Limb (tissue), 2 donors: Measurements from ENCODE around the gene DIAPH2.

Experiments
- DNase-seq, 2 donors: peaks; one replicate each; pipeline ENCODE4 v3.0.0-alpha.2; 2016; ENCODE audit errors: extremely low spot score in 2 of 2

The DIAPH2 gene

GRCh38 chrX:97290199-97290598 lies 605.6 kb downstream of the DIAPH2 start:
- DNase-seq: no peak

DNA sequence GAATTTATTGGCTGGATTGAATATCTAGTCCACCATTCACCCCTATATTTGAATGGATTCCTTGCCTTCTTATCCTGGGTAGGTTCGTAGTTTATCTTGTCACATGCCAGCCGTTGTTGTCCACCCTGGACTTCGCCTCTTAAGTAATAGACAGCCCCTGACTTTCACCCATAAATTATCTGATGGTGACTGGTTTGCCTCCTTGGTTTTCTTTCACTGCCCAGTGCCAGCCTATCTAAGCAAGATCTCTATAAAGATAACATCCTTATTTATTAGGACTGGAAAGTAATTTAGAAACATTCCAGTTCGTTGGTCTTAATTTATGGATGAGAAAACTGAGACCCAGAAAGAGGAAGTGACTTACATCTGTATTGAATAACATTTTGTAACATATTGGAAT lies 609.4 kb downstream of the DIAPH2 start:
- DNase-seq: no peak

DNA sequence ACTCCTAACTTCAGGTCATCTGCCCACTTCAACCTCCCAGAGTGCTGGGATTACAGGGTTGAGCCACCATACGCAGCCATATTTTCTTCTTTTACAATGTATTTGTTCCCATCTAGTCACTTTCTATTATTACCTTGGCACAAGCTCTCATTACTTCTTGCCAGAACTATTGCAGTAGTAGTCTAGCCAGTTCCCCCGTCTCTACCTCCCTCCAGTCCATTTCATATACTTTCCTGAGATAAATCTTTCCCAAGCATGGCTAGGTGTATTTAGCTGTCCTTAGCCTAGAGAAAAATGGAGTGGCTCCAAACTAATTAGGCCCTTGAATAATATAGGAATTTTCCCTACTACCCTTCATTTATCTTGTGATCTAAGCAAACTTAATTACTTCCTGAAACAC lies 611.3 kb downstream of the DIAPH2 start:
- DNase-seq: no peak

- no peak for DNase-seq
Observed at GRCh38 chrX:97306771-97307470, 622.3 kb downstream of the DIAPH2 start.

GRCh38 chrX:97308171-97308570 lies 623.5 kb downstream of the DIAPH2 start:
- DNase-seq: no peak

DNA sequence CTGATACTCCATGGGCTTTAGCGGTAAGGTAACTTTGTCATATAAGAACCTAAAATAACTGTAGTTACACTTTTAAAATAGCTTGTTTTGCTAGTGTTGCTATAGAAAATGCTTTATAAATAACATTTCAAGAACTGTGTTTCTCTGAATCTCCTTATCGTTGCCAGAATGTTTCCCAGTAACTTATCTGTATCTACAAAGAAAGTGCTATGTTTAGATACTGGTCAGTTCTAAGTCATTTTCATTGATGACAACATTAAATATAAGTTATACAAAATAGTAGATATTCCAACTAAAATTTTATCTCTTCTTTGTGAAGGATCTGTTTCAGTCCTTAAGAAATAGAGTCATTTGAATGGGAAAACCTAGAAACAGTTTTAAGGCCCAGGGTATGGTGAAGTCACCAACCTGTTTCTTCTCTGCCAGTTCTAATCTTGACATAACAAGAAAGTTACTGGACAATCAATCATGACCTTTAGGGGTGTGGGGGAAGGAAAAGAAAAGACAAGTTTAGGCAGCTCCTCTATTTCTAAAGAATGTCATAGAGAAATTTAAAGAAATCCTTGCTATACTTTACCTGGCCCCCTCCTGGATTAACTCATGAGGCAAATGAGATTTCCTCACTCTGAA lies 625.0 kb downstream of the DIAPH2 start:
- no peak for DNase-seq

DNA sequence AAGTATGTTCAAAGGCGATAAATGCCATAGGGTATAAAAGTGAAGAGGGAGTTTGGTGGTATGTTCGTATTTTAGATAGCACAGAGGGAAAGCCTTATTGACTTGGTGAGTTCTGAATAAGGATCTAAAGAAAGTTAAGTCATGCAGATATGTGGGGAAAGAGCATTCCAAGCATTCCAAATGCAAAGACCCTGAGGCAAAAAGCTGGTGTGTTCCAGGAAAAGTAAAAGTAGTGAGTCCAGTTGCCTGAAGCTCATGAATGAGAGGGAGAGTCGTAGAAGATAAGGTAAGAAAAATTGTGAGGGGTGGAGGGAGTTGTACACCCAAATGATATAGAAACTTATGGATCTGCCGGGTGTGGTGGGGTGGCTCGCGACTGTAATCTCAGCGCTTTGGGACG lies 625.7 kb downstream of the DIAPH2 start:
- no peak for DNase-seq

DNA sequence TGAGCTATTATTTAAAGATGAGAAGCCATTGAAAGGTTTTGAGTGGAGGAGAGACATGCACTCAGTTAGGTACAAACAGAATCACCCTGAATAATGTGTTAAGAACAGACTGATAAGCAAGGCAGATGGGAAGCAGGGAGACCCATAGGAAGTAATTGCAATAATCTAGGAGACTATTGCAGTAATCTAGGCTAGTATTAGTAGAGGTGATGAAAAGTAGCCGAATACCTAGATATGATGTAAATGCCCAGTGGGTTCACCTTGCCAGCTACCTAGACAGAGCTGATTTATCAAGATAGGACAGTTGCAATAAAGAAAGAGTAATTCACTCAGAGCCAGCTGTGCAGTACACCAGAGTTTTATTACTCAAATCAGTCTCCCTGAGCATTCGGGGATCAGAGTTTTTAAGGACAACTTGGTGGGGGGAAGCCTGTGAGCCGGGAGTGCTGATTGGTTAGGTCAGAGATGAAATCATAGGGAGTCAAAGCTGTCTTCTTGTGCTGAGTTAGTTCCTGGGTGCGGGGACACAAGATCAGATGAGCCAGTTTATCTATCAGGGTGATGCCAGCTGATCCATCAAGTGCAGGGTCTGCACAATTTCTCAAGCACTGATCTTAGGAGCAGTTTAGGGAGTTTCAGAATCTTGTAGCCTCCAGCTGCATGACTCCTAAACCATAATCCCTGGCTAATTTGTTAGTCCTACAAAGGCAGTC lies 626.6 kb downstream of the DIAPH2 start:
- no peak for DNase-seq

DNA sequence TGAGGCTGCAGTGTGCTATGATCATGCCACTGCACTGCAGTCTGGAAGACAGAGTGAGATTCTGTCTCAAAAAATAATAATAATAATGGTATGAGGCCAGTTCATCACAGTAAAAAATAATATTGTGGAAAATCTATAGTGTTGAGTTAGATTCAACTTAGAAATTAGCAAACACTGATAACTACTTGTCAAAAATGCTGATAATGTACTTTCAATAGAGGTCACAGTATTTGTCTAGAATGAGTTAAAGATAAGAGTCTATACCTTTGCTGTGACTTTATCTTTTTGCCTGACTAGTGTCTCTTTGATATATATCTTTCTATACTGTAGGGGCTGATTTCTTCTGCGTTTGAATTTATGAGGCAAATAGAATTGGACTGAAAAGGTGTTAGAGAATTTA lies 629.7 kb downstream of the DIAPH2 start:
- no peak for DNase-seq

DNA sequence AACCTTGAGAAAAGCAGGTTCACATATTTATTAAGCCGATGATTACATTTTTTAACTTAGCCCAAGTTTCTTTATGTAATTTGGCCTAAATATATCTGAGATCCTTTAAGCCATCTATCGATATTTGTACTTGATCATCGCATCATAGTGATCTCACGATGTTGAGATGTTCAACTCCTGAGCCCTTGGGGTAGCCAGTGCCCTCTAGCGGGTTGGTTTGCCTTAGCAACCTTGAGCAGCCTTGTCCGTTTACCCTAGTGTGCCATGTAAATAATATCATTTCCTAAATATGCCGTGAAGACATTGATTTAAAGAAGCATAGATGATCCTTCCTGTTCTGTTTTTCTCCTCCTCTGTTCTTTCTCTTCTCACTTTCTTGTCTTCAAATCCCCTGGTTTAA lies 631.3 kb downstream of the DIAPH2 start:
- no peak for DNase-seq

GRCh38 chrX:97320305-97320704 lies 635.7 kb downstream of the DIAPH2 start:
- DNase-seq: no peak

DNA sequence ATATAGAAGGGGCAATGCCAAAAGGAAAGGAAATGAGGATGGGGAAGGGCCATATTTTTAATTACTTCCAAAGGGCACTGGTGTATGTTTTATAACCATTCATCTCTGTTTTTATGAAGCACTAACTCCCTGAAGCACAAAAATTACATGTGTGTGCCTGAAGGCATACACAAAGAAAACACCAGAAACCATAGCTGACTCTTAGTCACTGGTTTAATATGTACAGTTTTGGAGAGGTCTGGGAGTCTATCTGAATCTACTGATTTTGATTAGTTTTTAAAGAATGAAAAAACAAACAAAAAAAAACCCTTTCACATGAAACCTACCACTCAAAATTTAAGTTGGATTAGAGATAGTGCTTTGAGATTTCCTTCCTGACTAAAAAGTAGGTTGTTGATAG lies 637.8 kb downstream of the DIAPH2 start:
- no peak for DNase-seq

DNA sequence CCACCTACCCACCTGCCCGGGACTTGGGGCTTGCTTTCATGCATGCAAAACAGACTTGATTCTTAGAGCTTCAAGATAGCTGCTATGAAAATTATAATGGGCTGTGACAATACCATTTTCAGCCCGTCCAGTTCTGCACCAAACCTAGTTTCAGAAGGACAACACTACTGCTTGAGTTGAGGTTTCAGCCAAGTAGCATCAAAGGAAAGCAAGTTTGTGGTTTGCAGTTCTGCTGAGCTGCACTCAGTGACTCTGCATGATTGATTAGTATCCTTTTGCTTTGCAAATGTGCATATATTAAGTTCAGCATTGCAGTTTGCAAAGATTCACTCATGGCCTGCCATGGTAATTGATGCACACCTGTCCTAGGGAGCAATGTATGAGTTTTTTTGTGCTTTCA lies 641.8 kb downstream of the DIAPH2 start:
- DNase-seq: no peak

DNA sequence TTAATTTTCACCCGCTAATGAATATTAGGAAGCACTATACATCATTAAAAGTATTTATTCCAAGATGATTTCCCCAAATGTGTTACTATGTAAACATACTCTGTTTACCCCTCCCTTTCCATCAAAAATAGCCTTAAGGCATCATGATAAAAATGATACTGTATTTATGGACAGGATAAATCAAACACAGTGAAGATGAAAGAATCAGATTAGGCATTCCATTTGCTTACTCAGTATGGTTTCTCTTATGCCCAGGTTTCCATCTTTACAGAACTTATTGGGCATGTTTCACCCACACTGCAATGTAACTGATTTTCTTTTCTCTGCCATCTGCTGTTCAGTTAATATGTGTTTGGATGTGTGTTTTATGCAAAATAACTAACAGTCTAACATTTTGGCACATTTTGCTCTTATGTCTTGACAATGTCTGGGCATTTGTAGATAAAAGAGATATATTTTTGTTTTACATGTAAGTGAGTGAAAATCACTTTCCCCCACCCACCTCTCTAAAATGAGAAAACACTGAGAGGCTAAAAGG lies 644.3 kb downstream of the DIAPH2 start:
- DNase-seq: no peak

- no peak for DNase-seq
Observed at GRCh38 chrX:97330151-97330550, 645.5 kb downstream of the DIAPH2 start.

DNA sequence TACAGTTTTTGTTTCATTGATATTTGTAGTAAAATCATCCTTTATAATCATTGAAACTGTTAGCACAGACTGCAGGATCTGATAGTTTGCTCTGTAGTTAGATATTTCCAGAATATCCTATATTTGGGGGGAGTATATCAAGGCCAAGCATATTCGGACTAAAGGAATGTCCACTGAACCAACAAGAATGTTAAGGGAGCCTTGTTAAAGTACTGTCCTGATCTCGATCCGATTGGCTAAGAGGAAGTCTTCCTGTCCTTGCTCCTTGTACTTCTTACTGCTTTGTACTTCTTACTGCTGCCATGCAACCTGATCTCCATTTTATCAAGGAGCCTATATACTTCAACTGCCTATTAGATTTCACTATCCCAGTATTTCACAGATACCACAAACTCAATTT lies 648.3 kb downstream of the DIAPH2 start:
- DNase-seq: no peak

GRCh38 chrX:97334850-97335249 lies 650.2 kb downstream of the DIAPH2 start:
- no peak for DNase-seq

- no peak for DNase-seq
Observed at GRCh38 chrX:97344724-97345123, 660.1 kb downstream of the DIAPH2 start.

DNA sequence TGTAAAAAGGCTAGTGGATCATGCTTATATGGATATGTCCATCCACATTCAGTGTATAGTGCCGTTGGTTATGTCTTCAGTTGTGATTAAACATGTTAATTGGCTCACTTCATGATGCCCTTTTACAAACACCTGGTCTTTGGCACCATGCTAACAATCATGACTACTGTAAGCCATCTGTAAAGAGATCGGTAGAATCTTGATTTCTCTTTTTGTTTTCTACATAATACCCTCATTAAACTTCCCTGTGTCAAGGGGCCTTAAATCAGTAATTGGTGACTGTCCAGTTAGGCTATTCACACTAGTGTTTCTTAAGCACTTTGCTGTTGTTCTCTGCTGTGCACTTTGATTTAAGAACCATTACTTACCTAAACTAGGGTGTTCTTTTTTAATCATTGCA lies 674.3 kb downstream of the DIAPH2 start:
- DNase-seq: no peak

- no peak for DNase-seq
Observed at GRCh38 chrX:97363843-97364242, 679.2 kb downstream of the DIAPH2 start.

DNA sequence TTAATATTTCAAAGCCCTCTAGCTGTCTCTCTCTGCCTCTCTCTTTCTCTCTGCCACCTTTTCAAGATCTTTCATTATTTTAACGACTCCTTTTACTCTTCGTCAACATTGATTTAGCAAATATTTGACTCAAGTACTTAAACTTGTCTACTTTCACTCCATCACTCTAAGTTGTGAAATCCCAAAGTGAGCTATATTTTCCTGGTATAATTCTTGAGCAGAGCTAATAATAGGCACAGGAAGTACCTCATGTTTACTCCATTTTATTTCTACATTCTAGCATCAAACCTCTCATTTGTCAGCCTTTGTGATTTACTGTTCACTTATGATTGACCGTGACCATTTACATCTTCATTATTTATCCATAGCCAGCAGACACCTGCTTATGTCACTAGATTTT lies 681.6 kb downstream of the DIAPH2 start:
- DNase-seq: no peak

- no peak for DNase-seq
Observed at GRCh38 chrX:97367125-97367524, 682.5 kb downstream of the DIAPH2 start.

DNA sequence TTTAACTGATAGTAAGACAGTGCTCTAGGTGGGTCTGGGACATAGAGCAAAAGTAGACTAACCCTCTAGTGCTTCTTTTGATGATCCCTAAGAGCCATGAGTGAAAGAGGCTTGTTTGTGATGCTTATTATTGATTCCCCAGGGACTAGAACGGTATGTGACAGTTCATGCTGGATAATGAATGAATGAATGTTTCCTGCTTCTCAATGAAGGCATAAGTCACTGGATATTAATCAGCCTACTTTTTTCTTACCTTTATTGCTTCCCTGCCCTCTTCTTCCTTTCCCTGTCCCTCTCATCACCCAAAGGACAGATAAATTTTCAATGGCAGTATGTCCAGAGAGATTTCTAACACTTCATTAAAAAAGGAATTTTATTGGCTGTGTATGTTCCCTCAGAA lies 685.3 kb downstream of the DIAPH2 start:
- DNase-seq: no peak
